Hepatocyte (in vitro differentiated cells): ENCODE results near the gene SLC9A5.

Experiments used
- CTCF ChIP-seq: fragments of 200-600 bp; sonication (generic); IDR thresholded peaks from 2 replicates; pipeline ENCODE4 v1.5.1; 2016; ENCODE audit warnings: antibody characterized with exemption, mild to moderate bottlenecking; ENCODE audit not compliant: poor library complexity
- EZH2phosphoT487 ChIP-seq: fragments of 200-600 bp; sonication (generic); IDR thresholded peaks from one replicate; pipeline ENCODE4 v1.6.1; 2018; ENCODE audit warnings: antibody characterized with exemption, mild to moderate bottlenecking, low read depth, moderate library complexity; ENCODE audit not compliant: unreplicated experiment, severe bottlenecking

GRCh38 chr16:67277999-67278772 lies 29.4 kb downstream of the SLC9A5 start:
- TF ChIP-seq CTCF (no peak), EZH2phosphoT487 (no peak)
